NCI-H2107 treated with DMSO at 0.1 percent for 48 hours (cell line): ENCODE measurements around the gene KCTD6.
"Not testable (repeated sequence)": the region's sequence is repeated elsewhere in the genome, so short reads cannot be mapped to it uniquely, and the experiment has no call there.

ENCODE experiments used
- DNase-seq: peaks from one replicate; lab custom pipeline; 2025; ENCODE audit not compliant: unreplicated experiment; lab: John Stamatoyannopoulos, UW

Gene KCTD6

GRCh38 chr3:58522759-58523425, 31.0 kb downstream of the KCTD6 start:
- no peak for DNase-seq

- no peak for DNase-seq
These were observed 32.5 kb downstream of the KCTD6 start for GRCh38 chr3:58524326-58524888.

DNA sequence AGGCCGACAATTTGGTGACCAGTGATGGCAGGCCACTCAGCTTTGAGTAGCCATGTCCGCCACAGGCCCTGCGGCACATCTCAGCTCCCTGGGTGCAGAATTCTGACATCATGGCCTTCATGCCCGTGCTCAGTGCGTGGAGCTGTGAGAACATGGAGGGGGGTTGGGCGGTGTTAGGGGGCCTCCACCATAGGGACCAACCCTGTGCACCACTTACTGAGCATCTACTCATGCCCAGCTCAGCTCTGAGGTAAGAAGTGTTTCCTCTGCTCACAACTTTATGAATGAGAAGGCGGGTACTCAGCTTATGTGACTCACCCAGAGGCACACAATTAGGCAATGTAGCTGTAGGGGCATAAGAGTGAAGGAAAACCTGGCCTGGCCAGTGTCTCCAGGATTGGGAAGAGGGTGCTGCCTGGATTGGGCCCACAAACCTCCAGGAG, 34.6 kb downstream of the KCTD6 start:
- peak; percentile 2 for DNase-seq

DNA sequence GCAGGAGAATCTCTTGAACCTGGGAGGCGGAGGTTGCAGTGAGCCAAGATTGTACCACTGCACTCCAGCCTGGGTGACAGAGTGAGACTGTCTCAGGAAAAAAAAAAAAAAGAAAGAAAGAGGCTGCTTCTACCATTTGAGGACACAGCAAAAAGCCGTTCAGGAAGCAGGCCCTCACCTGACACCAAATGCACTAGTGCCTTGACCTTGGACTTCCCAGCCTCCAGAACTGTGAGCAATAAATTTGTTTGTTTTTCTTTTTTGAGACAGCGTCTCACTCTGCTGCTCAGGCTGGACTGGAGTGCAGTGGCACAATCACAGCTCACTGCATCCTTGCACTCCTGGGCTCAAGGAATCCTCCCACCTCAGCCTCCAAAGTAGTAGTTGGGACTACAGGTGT, 35.5 kb downstream of the KCTD6 start:
- DNase-seq = not testable (repeated sequence)

DNA sequence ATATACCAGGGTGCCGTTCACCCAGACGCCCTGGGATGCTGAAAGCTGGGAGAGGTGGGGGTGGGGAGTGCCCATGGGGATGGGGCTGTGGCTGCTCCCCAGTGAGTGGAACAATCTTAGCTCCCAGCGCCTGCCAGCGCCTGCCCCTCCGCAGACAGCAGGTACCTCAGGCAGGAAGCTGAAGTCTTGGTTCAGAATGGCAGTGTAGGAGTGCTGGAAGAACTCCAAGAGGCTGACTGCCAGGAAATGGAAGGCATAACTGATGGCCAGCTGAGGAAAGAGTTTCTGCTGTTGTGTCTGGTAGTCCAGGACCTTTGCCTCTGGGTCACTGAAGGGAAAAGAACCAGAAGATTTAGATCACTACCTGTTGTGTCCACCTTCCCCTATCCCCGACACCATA, 36.7 kb downstream of the KCTD6 start:
- peak; percentile 10 for DNase-seq

DNA sequence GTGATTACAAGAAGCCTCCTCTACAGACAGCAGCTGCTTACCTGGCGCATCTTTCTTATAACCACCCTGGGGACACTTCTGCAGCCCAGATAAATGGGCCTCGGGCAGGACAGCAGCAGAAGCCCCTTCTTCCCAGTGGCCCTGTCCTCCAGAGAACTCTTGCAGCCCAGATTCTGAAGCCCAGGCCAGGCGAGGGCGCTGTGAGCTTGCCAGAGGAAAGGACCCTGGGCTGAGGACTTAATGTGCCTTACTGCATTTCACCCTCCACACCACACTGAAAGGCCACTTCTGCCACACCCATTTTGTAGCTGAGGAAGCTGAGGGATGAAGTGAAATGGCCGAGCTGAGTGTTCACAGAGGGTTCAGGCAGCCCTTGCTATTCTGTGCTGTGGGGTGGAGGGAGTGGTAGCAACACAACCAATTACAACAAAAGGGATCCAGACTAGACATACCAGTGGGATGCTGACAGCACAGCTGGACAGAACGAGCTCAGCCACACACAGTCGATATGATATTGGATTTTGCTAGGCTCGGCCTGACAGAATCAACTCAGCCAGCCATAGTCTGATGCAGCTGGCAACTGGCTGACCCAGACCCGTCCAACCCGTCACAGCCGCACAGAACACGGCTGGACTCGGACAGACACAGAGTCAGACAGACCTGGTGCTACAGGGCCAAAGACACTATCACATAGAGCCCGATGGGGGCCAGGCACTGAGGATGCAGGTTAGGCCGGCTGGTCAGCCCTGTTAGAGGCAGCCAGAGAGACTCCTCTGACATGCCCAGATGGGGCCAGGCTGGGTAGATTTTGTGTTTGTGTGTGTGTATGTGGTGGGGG, 37.8 kb downstream of the KCTD6 start:
- no peak for DNase-seq

DNA sequence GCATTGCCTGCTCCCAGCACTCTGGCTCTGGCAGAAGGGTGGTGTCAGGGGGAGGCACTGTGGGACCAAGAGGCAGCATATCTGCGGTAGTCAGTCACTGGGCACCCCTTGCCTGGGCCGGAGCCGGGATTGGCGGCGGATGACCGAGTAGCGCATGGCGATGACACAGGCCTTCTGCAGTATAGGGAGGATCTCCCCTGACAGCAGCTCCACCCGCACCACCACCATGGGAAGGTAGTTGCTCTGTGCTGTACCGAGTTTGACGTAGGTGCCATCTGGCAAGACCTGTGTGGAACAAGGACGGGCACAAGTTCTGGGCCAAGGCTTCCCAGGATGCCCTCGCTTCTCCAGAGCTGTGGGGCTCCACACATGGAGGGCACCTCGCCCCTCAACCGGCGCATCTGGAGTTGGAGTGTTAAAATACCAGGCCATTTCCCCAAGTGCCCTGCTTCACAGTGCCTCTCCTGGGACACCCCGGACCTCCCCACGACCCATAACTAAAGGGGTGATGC, 38.5 kb downstream of the KCTD6 start:
- DNase-seq = no peak

DNA sequence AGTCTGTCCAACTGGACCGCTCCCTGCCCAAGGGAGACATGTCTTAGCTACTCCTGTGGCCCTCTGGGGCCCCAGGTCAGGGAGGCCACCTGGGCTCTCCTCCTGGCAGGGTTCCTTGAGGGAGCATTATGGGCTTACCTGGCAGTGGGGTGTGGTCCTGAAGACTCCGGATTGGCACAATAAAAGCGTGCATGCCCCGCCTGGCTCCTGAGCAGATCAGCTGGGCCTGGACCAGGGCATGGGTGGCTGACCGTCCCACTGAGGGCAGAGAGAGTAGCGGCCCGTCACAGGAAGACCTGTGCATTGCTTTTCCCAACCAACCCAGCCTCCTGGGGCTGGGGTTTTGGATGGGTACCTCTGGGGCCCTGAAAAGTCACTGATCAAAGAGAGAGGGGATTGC, 39.7 kb downstream of the KCTD6 start:
- no peak for DNase-seq

- no peak for DNase-seq
These were observed 40.1 kb downstream of the KCTD6 start for GRCh38 chr3:58531956-58532355.

DNA sequence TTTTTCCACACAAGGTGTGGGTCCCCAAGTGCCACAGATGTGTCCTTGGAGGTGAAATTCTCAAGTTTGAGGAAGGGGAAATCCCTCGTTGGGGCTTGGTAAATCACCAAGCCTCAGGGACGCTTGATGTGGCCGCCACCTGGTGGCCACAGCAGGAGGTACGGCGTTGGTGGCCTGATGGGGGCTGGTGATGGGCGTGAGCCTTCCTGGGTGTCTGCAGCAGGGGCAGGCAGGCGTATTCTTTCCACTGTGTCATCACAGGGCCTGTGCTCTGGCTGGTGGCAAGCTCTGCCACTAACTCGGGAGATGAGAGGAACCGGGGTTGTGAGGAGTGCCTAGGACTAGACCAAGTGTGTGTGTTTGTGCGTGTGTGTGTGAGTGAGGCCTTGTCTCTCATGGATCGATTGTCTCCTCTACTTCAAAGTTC, 40.9 kb downstream of the KCTD6 start:
- DNase-seq = peak; percentile 9

GRCh38 chr3:58534592-58535494, 42.9 kb downstream of the KCTD6 start:
- DNase-seq = no peak

GRCh38 chr3:58535531-58536500, 43.9 kb downstream of the KCTD6 start:
- DNase-seq = no peak

DNA sequence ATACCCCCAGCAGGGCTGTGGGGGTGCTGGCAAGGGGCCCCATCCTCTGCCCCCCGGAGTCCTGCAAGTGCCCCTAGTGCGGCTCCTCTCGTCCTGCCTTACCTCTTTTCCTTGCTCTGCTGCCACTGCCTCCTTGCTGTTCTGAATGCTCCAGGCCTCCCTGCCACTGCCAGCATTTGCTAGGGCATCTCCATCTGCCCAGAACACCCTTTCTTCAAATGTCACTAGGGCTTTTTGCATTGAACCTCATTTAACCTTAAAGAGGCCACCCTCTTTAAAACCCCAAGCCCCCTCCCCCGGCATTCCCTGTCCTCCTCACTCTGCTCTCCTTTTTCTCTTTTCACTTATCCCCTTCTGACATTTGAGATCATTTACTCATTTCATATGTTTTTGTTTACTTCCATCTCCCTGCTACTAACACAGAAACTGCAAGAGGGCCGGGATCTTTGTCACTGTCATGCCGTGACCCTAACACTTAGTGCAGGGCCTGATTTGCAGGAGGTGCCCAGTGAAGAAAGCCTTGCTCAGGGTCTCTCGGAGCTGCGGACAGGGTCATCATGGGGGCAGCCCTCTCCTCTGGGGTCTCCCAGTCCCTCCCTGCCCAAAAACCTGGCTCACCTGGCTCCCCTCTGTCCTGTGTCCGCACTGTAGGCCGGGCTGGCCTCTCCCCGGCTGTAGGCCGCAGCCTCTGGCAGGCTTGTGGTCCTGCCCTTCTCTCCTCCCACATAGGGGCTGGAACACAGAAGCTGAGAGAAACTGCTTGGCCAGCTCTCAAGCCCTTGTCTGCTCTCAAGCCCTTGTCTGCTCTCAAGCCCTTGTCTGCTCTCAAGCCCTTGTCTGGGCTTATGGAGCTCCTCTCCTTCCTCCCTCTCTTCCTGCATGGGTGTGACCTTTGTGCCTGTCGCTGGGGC, 44.9 kb downstream of the KCTD6 start, which contains the start of gene ACOX2:
Gene ACOX2 (minus strand): TSS at position 690 of the 911 bp plus-strand sequence. CDS start 2,084 bp downstream, outside the sequence.
- DNase-seq = no peak

GRCh38 chr3:58537412-58538301, 45.8 kb downstream of the KCTD6 start:
- DNase-seq = no peak

DNA sequence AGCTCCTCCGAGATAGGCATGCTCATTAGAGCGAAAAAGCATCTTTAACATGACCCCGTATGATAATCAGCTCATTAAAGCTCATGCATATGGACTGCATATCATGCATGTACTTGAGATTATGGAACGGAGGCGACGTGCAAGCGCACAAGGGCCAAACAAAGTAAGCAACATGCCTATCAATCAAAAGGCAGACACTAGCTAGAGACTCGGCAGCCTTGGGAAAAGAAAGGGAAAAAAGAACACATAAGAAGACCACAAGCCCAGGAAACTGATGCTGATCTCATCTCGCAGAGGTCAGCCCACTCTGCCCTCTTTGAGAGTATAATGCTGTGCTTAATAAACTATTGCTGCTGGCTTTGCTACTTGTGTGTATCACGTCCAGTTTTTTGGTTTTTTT, 47.7 kb downstream of the KCTD6 start:
- DNase-seq = no peak

- no peak for DNase-seq
These were observed 48.4 kb downstream of the KCTD6 start for GRCh38 chr3:58540176-58540858.

DNA sequence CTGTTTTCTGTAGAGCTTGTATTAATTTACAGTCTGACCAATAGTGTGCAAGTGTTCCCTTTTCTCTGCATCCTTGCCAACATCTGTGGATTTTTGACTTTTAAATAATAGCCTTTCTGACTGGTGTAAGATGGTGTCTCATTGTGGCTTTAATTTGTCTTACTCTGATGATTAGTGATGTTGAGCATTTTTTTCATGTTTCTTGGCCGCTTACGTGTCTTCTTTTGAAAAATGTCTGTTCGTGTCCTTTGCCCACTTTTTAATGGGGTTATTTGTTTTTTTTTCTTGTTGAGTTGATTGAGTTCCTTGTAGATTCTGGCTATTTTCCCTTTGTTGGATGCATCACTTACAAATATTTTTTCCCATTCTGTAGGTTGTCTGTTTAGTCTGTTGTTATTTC, 52.6 kb downstream of the KCTD6 start:
- no peak for DNase-seq
